B cell (primary cell): ENCODE data around the gene CD6. TPM values are rescaled to one million over a fixed set of nuclear protein-coding genes. Genes with fewer than 3 reads are reported as not detected.

Source experiments
- ATAC-seq: fragments of 200-7000 bp; cut with Tn5 transposase; one replicate; pipeline ENCODE4 v1.10.0; 2021; ENCODE audit warnings: low read depth, mild to moderate bottlenecking, moderate number of reproducible peaks, moderate library complexity
- CTCF ChIA-PET: fragments of 350-600 bp; sonication (Branson Sonifier 250); formaldehyde crosslinking; loops from one replicate; lab custom pipeline; 2021; ENCODE audit warnings: antibody characterized with exemption, inconsistent platforms; lab: Charles Lee
- POLR2A ChIA-PET: fragments of 350-600 bp; sonication (Branson Sonifier 250); formaldehyde crosslinking; loops from one replicate; lab custom pipeline; 2021; ENCODE audit warnings: antibody characterized with exemption; lab: Charles Lee
- DNase-seq: peaks from one replicate; pipeline ENCODE4 v3.0.0; 2013
- H2AFZ ChIP-seq: 2 replicates; pipeline ENCODE4 v1.6.1; 2012; ENCODE audit warnings: mild to moderate bottlenecking, low read depth, low read length; ENCODE audit not compliant: insufficient read depth, poor library complexity, severe bottlenecking
- H3K27ac ChIP-seq, 2 donors: 1 replicate in 1 of 2; 2 replicates in 1 of 2; pipeline ENCODE4 v1.5.1; 2012 to 2013; ENCODE audit warnings: low read length in 2 of 2, mild to moderate bottlenecking in 2 of 2, moderate library complexity in 1 of 2
- H3K27me3 ChIP-seq, 4 experiments: fragments of 200-600 bp in 1 of 4; sonication (generic) in 1 of 4; replicated peaks in 1 of 4; 1 replicate in 2 of 4; 2 replicates in 2 of 4; pipeline versions ENCODE4 v1.6.1 to v1.7.0; 2013 to 2016; ENCODE audit warnings: low read length in 3 of 4, mild to moderate bottlenecking in 2 of 4, mixed read lengths in 1 of 4, moderate library complexity in 1 of 4; ENCODE audit not compliant: insufficient read depth in 4 of 4, control insufficient read depth in 3 of 4; ENCODE audit errors: control extremely low read depth in 1 of 4
- H3K36me3 ChIP-seq, 2 experiments: replicated peaks in 1 of 2; 1 replicate in 1 of 2; 2 replicates in 1 of 2; pipeline versions ENCODE4 v1.6.1 to v1.7.1; 2013; ENCODE audit warnings: low read length in 1 of 2; ENCODE audit not compliant: insufficient read depth in 2 of 2, control insufficient read depth in 1 of 2; ENCODE audit errors: control extremely low read depth in 1 of 2, extremely low read depth in 1 of 2
- H3K4me1 ChIP-seq, 2 donors: fragments of 200-600 bp in 1 of 2; sonication (generic) in 1 of 2; 1 replicate in 1 of 2; 2 replicates in 1 of 2; pipeline versions ENCODE4 v1.5.1 to v1.6.1; 2013 to 2017; ENCODE audit warnings: low read length in 2 of 2; ENCODE audit not compliant: control insufficient read depth in 2 of 2, insufficient read depth in 2 of 2
- H3K4me2 ChIP-seq: replicated peaks from 2 replicates; pipeline ENCODE3; 2012; ENCODE audit warnings: mild to moderate bottlenecking, low read depth, low read length; ENCODE audit not compliant: poor library complexity, severe bottlenecking
- H3K4me3 ChIP-seq, 5 experiments: fragments of 200-600 bp in 1 of 5; sonication (generic) in 1 of 5; 1 replicate in 3 of 5; 2 replicates in 2 of 5; pipeline versions ENCODE4 v1.5.1 to v1.7.0; 2011 to 2016; ENCODE audit warnings: low read length in 4 of 5, mild to moderate bottlenecking in 4 of 5, low read depth in 2 of 5, control low read depth in 1 of 5, moderate library complexity in 1 of 5; ENCODE audit not compliant: insufficient read depth in 1 of 5; ENCODE audit errors: control extremely low read depth in 1 of 5, extremely low read depth in 1 of 5
- H3K79me2 ChIP-seq: fragments of 200-600 bp; sonication (generic); one replicate; pipeline ENCODE4 v1.6.0; 2016; ENCODE audit warnings: low read length; ENCODE audit not compliant: control insufficient read depth, insufficient read depth
- H3K9ac ChIP-seq: fragments of 200-600 bp; sonication (generic); 2 replicates; pipeline ENCODE4 v1.6.1; 2017; ENCODE audit warnings: mild to moderate bottlenecking, low read length, moderate library complexity
- H3K9me3 ChIP-seq, 3 donors: one replicate each; pipeline versions ENCODE4 v1.6.1 to v1.7.1; 2013; ENCODE audit warnings: low read length in 2 of 3; ENCODE audit not compliant: control insufficient read depth in 2 of 3, insufficient read depth in 1 of 3; ENCODE audit errors: control extremely low read depth in 1 of 3
- H4K20me1 ChIP-seq: 2 replicates; pipeline ENCODE4 v1.6.0; 2012; ENCODE audit warnings: mild to moderate bottlenecking, low read length; ENCODE audit not compliant: insufficient read depth, control insufficient read depth, poor library complexity, severe bottlenecking
- H3K27ac Mint-ChIP-seq: one replicate; pipeline ENCODE4 v1.8.0; 2021; ENCODE audit warnings: mixed read lengths
- H3K27me3 Mint-ChIP-seq: one replicate; pipeline ENCODE4 v1.8.0; 2021; ENCODE audit warnings: mixed read lengths
- H3K4me1 Mint-ChIP-seq: one replicate; pipeline ENCODE4 v1.8.0; 2021; ENCODE audit warnings: mixed read lengths
- H3K4me3 Mint-ChIP-seq: one replicate; pipeline ENCODE4 v1.8.0; 2021; ENCODE audit warnings: mixed read lengths
- H3K9me3 Mint-ChIP-seq: one replicate; pipeline ENCODE4 v1.8.0; 2022; ENCODE audit warnings: mixed read lengths; ENCODE audit not compliant: insufficient read depth
- EZH2 ChIP-seq: IDR thresholded peaks from 2 replicates; pipeline ENCODE4 v1.6.1; 2012; ENCODE audit warnings: borderline replicate concordance, low read depth, mild to moderate bottlenecking, moderate library complexity, low read length; ENCODE audit not compliant: insufficient read depth, poor library complexity, severe bottlenecking
- WGBS: methylation state at CpG from one replicate; pipeline ENCODE4 v1.1.5; 2013; ENCODE audit warnings: missing lambda C conversion rate; ENCODE audit not compliant: insufficient coverage; 5-methylcytosine and 5-hydroxymethylcytosine counted together
- intact Hi-C: fragments of 100-400 bp; cut with micrococcal nuclease; formaldehyde crosslinking; loops from one replicate; pipeline ENCODE4 v1.10.0; 2022
- polyA plus RNA-seq: library from polyadenylated mRNA; depleted of rRNA; stranded (reverse); fragments of >200 nt; gene quantifications from 2 replicates; pipeline ENCODE4 v1.2.3, GENCODE V29; 2012
- total RNA-seq, 2 donors: library from RNA; stranded (reverse); fragments of 120-200 nt in 1 of 2; gene quantifications; 1 replicate in 1 of 2; 2 replicates in 1 of 2; pipeline versions ENCODE4 v1.2.3 to v1.2.4, GENCODE V29; 2013 to 2022
- TF ChIP-seq, protein P1 (sequence below): fragments of 200-600 bp; IDR thresholded peaks from one replicate; pipeline ENCODE4 v1.8.0; 2022; ENCODE audit warnings: antibody characterized with exemption, mild to moderate bottlenecking

Gene CD6
- total and polyA plus RNA-seq, 2 donors (not counting 1 experiment from before 2014, with no cell fraction given) = 9.3 to 13.6 TPM

DNA sequence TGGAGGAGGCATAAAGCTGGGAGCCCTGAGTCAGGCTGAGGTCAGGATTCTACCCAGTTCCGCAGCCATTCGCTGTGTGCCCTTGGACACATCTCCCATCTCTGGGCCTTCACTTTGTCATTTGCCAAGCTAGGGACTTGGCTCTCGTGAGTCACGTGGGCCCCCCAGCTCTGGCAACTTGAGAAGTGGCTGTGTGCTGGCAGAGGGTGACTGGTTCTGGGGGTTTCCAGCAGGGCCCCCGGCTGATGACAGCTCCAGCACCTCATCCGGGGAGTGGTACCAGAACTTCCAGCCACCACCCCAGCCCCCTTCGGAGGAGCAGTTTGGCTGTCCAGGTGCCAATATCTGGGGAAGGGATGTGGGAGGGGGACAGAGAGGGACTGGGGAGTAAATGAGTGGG lies 46.6 kb downstream of the CD6 start:
- H3K9me3 Mint-ChIP-seq = no peaks in the 10 kb centered on the region
- TF ChIP-seq, protein P1, sequence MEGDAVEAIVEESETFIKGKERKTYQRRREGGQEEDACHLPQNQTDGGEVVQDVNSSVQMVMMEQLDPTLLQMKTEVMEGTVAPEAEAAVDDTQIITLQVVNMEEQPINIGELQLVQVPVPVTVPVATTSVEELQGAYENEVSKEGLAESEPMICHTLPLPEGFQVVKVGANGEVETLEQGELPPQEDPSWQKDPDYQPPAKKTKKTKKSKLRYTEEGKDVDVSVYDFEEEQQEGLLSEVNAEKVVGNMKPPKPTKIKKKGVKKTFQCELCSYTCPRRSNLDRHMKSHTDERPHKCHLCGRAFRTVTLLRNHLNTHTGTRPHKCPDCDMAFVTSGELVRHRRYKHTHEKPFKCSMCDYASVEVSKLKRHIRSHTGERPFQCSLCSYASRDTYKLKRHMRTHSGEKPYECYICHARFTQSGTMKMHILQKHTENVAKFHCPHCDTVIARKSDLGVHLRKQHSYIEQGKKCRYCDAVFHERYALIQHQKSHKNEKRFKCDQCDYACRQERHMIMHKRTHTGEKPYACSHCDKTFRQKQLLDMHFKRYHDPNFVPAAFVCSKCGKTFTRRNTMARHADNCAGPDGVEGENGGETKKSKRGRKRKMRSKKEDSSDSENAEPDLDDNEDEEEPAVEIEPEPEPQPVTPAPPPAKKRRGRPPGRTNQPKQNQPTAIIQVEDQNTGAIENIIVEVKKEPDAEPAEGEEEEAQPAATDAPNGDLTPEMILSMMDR = no peak
- no peak for TF ChIP-seq EZH2
- H3K4me1 Mint-ChIP-seq = peaks cover 28% of the 10 kb centered on the region
- no peaks in the 10 kb centered on the region for H4K20me1 ChIP-seq
- no peak overlapping the region for H3K4me2 ChIP-seq
- no peak overlapping the region for H3K4me3 ChIP-seq
- intact Hi-C loops = no loop called here
- no peak overlapping the region for H3K9ac ChIP-seq
- peaks cover 0 to 4% of the 10 kb centered on the region in 2 experiments for H3K36me3 ChIP-seq
- no peak overlapping the region for H3K27ac Mint-ChIP-seq
- H3K79me2 ChIP-seq = no peaks in the 10 kb centered on the region
- H3K27ac ChIP-seq = no peak overlapping the region
- no peaks in the 10 kb centered on the region for H3K9me3 ChIP-seq
- ATAC-seq (no peak), DNase-seq (no peak)
- H3K27me3 Mint-ChIP-seq = no peaks in the 10 kb centered on the region
- H3K27me3 ChIP-seq = no peaks in the 10 kb centered on the region
- ChIA-PET POLR2A (no interaction called here), CTCF (interaction anchor here (0.6 kb wide), 1 partner anchor 49 kb away, joined by 3 read pairs; no protein-coding TSS in a partner anchor)
- H3K4me3 Mint-ChIP-seq = no peak overlapping the region
- H2AFZ ChIP-seq = no peak overlapping the region
- WGBS = 92% methylated on average over 4 of the region's 7 CpGs
- peaks cover 24 to 28% of the 10 kb centered on the region in 2 donors for H3K4me1 ChIP-seq

DNA sequence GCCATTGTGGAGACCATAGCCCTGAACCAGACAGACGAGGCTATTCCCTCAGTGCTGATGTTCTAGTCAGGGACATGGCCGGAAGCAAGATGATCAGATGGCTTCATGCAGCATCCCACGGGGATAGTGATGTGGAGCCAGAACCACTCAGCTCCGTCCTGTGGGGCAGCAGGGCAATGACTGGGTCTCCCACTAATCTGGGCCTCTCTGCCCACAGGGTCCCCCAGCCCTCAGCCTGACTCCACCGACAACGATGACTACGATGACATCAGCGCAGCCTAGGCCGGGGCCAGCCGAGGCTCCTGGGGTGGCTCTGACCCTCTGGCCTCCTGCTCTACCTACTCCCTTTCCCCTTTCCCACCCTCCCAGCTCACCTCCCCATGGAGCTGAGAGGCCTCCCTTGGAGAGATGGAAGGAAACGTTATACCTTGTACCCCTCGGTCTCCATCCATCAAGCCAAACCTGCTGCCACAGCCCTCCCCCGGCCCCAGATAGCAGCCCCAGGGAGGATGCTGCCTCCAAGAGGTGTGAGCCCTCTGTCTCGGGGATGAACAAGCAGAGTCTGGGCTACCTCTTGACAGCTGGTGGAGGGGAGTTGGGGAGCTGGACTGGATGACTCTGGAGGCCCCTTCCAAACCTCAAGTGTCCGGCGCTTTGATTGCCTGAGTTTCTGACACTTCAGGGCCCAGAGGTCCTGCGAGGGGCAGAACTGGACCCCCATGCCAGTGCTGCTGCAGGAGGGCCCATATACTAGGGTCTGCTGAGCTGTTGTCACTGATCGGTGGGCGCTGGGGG lies 47.8 kb downstream of the CD6 start:
- no peaks in the 10 kb centered on the region for H3K9me3 Mint-ChIP-seq
- Histone ChIP-seq H3K4me1 (peaks cover 29 to 37% of the 10 kb centered on the region in 2 donors), H3K27ac (no peak overlapping the region)

More for the DNA sequence above, 47.8 kb downstream of the CD6 start:
- intact Hi-C loops = no loop called here
- H3K9me3 ChIP-seq = no peaks in the 10 kb centered on the region
- no peak overlapping the region for H3K27ac Mint-ChIP-seq
- no peak overlapping the region for H3K4me3 Mint-ChIP-seq
- H2AFZ ChIP-seq = no peak overlapping the region
- peaks cover 0 to 4% of the 10 kb centered on the region in 2 experiments for H3K36me3 ChIP-seq
- no peaks in the 10 kb centered on the region for H3K79me2 ChIP-seq
- POLR2A ChIA-PET = no interaction called here
- H3K9ac ChIP-seq = no peak overlapping the region
- TF ChIP-seq, protein P1 = no peak
- TF ChIP-seq EZH2 = no peak
- DNase-seq (no peak), ATAC-seq (no peak)
- H3K4me1 Mint-ChIP-seq = peaks cover 36% of the 10 kb centered on the region
- H3K4me2 ChIP-seq = no peak overlapping the region
- H3K4me3 ChIP-seq = no peak overlapping the region
- CTCF ChIA-PET = interaction anchor here (1.3 kb wide), 1 partner anchor 49 kb away, joined by 6 read pairs; no protein-coding TSS in a partner anchor
- H4K20me1 ChIP-seq = no peaks in the 10 kb centered on the region
- no peaks in the 10 kb centered on the region for H3K27me3 ChIP-seq
- no peaks in the 10 kb centered on the region for H3K27me3 Mint-ChIP-seq
- WGBS = 94% methylated on average over 17 of the region's 19 CpGs
